HepG2 (cell line): ENCODE measurements around the gene CREB1. TPM values are rescaled to one million over a fixed set of nuclear protein-coding genes. Genes with fewer than 3 reads are reported as not detected.

ENCODE experiments used
- ARID2 ChIP-seq: sonication (generic); formaldehyde crosslinking; IDR thresholded peaks from 2 replicates; pipeline ENCODE4 v1.8.1; 2022; ENCODE audit warnings: mild to moderate bottlenecking, missing genetic modification reagents, borderline replicate concordance
- DBP ChIP-seq: sonication (generic); formaldehyde crosslinking; IDR thresholded peaks from 2 replicates; pipeline ENCODE4 v1.4.0; 2020; ENCODE audit warnings: missing genetic modification reagents; ENCODE audit errors: not compliant biosample characterization
- GFI1 ChIP-seq: sonication (generic); formaldehyde crosslinking; IDR thresholded peaks from 2 replicates; pipeline ENCODE4 v1.5.0; 2020; ENCODE audit warnings: missing genetic modification reagents, mild to moderate bottlenecking, borderline replicate concordance
- HCFC1 ChIP-seq: fragments of 150-350 bp; IDR thresholded peaks from 2 replicates; pipeline ENCODE4 v1.6.1; 2014; ENCODE audit warnings: low read depth, low read length
- HDAC1 ChIP-seq: sonication (generic); formaldehyde crosslinking; IDR thresholded peaks from 2 replicates; pipeline ENCODE4 v1.5.1; 2020; ENCODE audit warnings: mild to moderate bottlenecking, missing genetic modification reagents
- HMG20A ChIP-seq: IDR thresholded peaks from 2 replicates; pipeline ENCODE4 v1.6.1; 2016; ENCODE audit warnings: borderline replicate concordance
- HOXA9 ChIP-seq: sonication (generic); formaldehyde crosslinking; IDR thresholded peaks from 2 replicates; pipeline ENCODE4 v1.8.1; 2022; ENCODE audit warnings: missing genetic modification reagents, mild to moderate bottlenecking, moderate library complexity, borderline replicate concordance
- MBNL3 ChIP-seq: fragments of 250-450 bp; sonication (Bioruptor Pico); conservative IDR thresholded peaks from 2 replicates; pipeline ENCODE4 v1.8.0; 2022; ENCODE audit warnings: mild to moderate bottlenecking, inconsistent platforms
- NR3C1 ChIP-seq: sonication (generic); formaldehyde crosslinking; IDR thresholded peaks from 2 replicates; pipeline ENCODE4 v1.4.0; 2020; ENCODE audit warnings: missing genetic modification reagents
- PHF5A ChIP-seq: IDR thresholded peaks from one replicate; pipeline ENCODE4 v1.6.1; 2018; ENCODE audit warnings: low read depth, missing genetic modification reagents; ENCODE audit not compliant: unreplicated experiment
- RBFOX2 ChIP-seq: fragments of 200-400 bp; formaldehyde crosslinking; IDR thresholded peaks from 2 replicates; pipeline ENCODE4 v1.6.1; 2017; ENCODE audit warnings: low read depth, mild to moderate bottlenecking, low read length
- REST ChIP-seq, 2 experiments: IDR thresholded peaks; 2 replicates each; pipeline ENCODE4 v1.6.1; 2011 to 2012; ENCODE audit warnings: low read length in 2 of 2, borderline replicate concordance in 1 of 2, low read depth in 1 of 2, mild to moderate bottlenecking in 1 of 2, moderate library complexity in 1 of 2
- SETDB1 ChIP-seq: sonication (generic); formaldehyde crosslinking; IDR thresholded peaks from 2 replicates; pipeline ENCODE4 v1.5.1; 2020; ENCODE audit warnings: missing genetic modification reagents, mild to moderate bottlenecking, borderline replicate concordance
- THAP11 ChIP-seq: IDR thresholded peaks from 2 replicates; pipeline ENCODE4 v1.6.1; 2016; ENCODE audit warnings: missing biosample characterization, missing genetic modification reagents
- TOPORS ChIP-seq: sonication (generic); formaldehyde crosslinking; IDR thresholded peaks from 2 replicates; pipeline ENCODE4 v1.8.0; 2023; ENCODE audit warnings: mild to moderate bottlenecking, missing genetic modification reagents
- ZFX ChIP-seq: sonication (generic); formaldehyde crosslinking; IDR thresholded peaks from 2 replicates; pipeline ENCODE4 v1.4.0; 2020; ENCODE audit warnings: mild to moderate bottlenecking, low read depth, missing genetic modification reagents, moderate library complexity
- ZNF264 ChIP-seq: sonication (generic); formaldehyde crosslinking; IDR thresholded peaks from 2 replicates; pipeline ENCODE4 v1.4.0; 2020; ENCODE audit warnings: missing genetic modification reagents
- ZNF414 ChIP-seq: sonication (generic); formaldehyde crosslinking; IDR thresholded peaks from 2 replicates; pipeline ENCODE4 v1.5.0; 2020; ENCODE audit warnings: missing genetic modification reagents
- ZNF430 ChIP-seq: sonication (generic); formaldehyde crosslinking; IDR thresholded peaks from 2 replicates; pipeline ENCODE4 v1.9.0; 2021; ENCODE audit warnings: mild to moderate bottlenecking, missing genetic modification reagents
- ZNF44 ChIP-seq: sonication (generic); formaldehyde crosslinking; IDR thresholded peaks from 2 replicates; pipeline ENCODE4 v1.5.1; 2020; ENCODE audit warnings: mild to moderate bottlenecking, missing genetic modification reagents
- ZNF556 ChIP-seq: sonication (generic); formaldehyde crosslinking; IDR thresholded peaks from 2 replicates; pipeline ENCODE4 v1.4.0; 2020; ENCODE audit warnings: mild to moderate bottlenecking, missing genetic modification reagents, borderline replicate concordance
- ZNF570 ChIP-seq: sonication (generic); formaldehyde crosslinking; IDR thresholded peaks from 2 replicates; pipeline ENCODE4 v1.4.0; 2020; ENCODE audit warnings: mild to moderate bottlenecking, missing genetic modification reagents, borderline replicate concordance
- polyA plus RNA-seq, 8 experiments: library from polyadenylated mRNA; depleted of rRNA in 3 of 8; stranded (reverse) in 7 of 8; unstranded in 1 of 8; fragments of >200 nt; fragmentation: Illumina TruSeq in 4 of 8; extraction: Trizol in 4 of 8; gene quantifications; 2 replicates each; pipeline versions ENCODE4 v1.2.1 to v1.2.3, GENCODE V29; 2011 to 2016; ENCODE audit warnings: low read depth in 4 of 8, missing spikeins in 1 of 8, mixed read lengths in 1 of 8; ENCODE audit not compliant: insufficient read depth in 1 of 8
- total RNA-seq, 5 experiments: library from RNA; depleted of rRNA; stranded (reverse); fragments of >200 nt; fragmentation: Illumina TruSeq; extraction: Trizol; gene quantifications; 2 replicates each; pipeline ENCODE4 v1.2.3, GENCODE V29; 2016; ENCODE audit warnings: low read depth in 1 of 5
- TF ChIP-seq, protein P1 (sequence below): sonication (generic); formaldehyde crosslinking; IDR thresholded peaks from 2 replicates; pipeline ENCODE4 v1.9.0; 2022; ENCODE audit warnings: missing genetic modification reagents, mild to moderate bottlenecking, borderline replicate concordance

CREB1 gene
- total and polyA plus RNA-seq, 2 of the 13 experiments (the other 11 are each of a cell fraction or from before 2014, with no cell fraction given): 51.8 to 51.9 TPM

- TF ChIP-seq THAP11 (CRISPR knock-in tag) (0 out of 2 replicates have a peak, but pooled peaks have one; percentile 52), ARID2 (no peak; the same call in 1 of the 2 replicates), HCFC1 (no peak), ZNF430 (CRISPR knock-in tag) (no peak; the same call in 1 of the 2 replicates), HOXA9 (peak; percentile 75; the same call in 1 of the 2 replicates), ZNF414 (CRISPR knock-in tag) (0 out of 2 replicates have a peak, but pooled peaks have one; percentile 34), RBFOX2 (0 out of 2 replicates have a peak, but pooled peaks have one; percentile 17), ZNF570 (CRISPR knock-in tag) (no peak), GFI1 (no peak), MBNL3 (CRISPR knock-in tag) (no peak), ZNF264 (CRISPR knock-in tag) (no peak; the same call in none of the 2 replicates), TOPORS (CRISPR knock-in tag) (no peak; the same call in 1 of the 2 replicates), HDAC1 (CRISPR knock-in tag) (no peak), NR3C1 (CRISPR knock-in tag) (no peak), HMG20A (CRISPR knock-in tag) (no peak), PHF5A (CRISPR knock-in tag) (no peak), DBP (CRISPR knock-in tag) (no peak), ZNF44 (CRISPR knock-in tag) (no peak), ZNF556 (CRISPR knock-in tag) (no peak), SETDB1 (CRISPR knock-in tag) (no peak), ZFX (CRISPR knock-in tag) (no peak), REST (IDR thresholded peaks at IDR 0.05; ENCODE audit: borderline replicate concordance in 1 of 2, low read depth in 1 of 2, low read length in 2 of 2) (peak in 1 of 2 experiments; percentile 41; a peak in 2 of 4 replicates)
- TF ChIP-seq, protein P1, sequence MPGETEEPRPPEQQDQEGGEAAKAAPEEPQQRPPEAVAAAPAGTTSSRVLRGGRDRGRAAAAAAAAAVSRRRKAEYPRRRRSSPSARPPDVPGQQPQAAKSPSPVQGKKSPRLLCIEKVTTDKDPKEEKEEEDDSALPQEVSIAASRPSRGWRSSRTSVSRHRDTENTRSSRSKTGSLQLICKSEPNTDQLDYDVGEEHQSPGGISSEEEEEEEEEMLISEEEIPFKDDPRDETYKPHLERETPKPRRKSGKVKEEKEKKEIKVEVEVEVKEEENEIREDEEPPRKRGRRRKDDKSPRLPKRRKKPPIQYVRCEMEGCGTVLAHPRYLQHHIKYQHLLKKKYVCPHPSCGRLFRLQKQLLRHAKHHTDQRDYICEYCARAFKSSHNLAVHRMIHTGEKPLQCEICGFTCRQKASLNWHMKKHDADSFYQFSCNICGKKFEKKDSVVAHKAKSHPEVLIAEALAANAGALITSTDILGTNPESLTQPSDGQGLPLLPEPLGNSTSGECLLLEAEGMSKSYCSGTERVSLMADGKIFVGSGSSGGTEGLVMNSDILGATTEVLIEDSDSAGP (CRISPR knock-in tag): no peak
Observed at GRCh38 chr2:207624185-207625013, 94.6 kb downstream of the CREB1 start (continued).
